Activated T-helper 17 cell treated with anti-CD3 and anti-CD28 coated beads, Interleukin-2, amount 50 U/mL, for 72 hours (primary cell): Measurements from ENCODE around the gene NME8. TPM values are rescaled to one million over a fixed set of nuclear protein-coding genes. Genes with fewer than 3 reads are reported as not detected.

Experiments used
- ATAC-seq: fragments of 150-1000 bp; cut with Tn5 transposase; replicated peaks from 2 replicates; pipeline ENCODE4 v1.10.0; 2021; ENCODE audit warnings: mild to moderate bottlenecking, moderate library complexity
- H3K27ac Mint-ChIP-seq: one replicate; pipeline ENCODE4 v1.8.0; 2022; ENCODE audit warnings: mixed read lengths
- H3K27me3 Mint-ChIP-seq: one replicate; pipeline ENCODE4 v1.8.0; 2022; ENCODE audit warnings: mixed read lengths
- H3K36me3 Mint-ChIP-seq: one replicate; pipeline ENCODE4 v1.8.0; 2022; ENCODE audit warnings: low read depth, mild to moderate bottlenecking, mixed read lengths
- H3K4me1 Mint-ChIP-seq: one replicate; pipeline ENCODE4 v1.8.0; 2022; ENCODE audit warnings: mixed read lengths
- H3K4me3 Mint-ChIP-seq: one replicate; pipeline ENCODE4 v1.8.0; 2022; ENCODE audit warnings: mild to moderate bottlenecking, mixed read lengths
- H3K9me3 Mint-ChIP-seq: one replicate; pipeline ENCODE4 v1.8.0; 2022; ENCODE audit warnings: mixed read lengths
- total RNA-seq, 2 donors: library from RNA; stranded (reverse); gene quantifications; one replicate each; pipeline ENCODE4 v1.2.3, GENCODE V29; 2022

Gene NME8
- total RNA-seq, 2 donors from 2014 or later, result not detected

- H3K27me3 Mint-ChIP-seq, result peaks cover 49% of the 10 kb centered on the region
- ATAC-seq, result no peak
Measured at GRCh38 chr7:37916673-37917660, 68.6 kb downstream of the NME8 start, which contains the start of gene SFRP4. SFRP4 (minus strand) TSS chr7:37916817; CDS start chr7:37916537, 280 bp downstream.

GRCh38 chr7:37918526-37918925, 70.1 kb downstream of the NME8 start:
- Mint-ChIP-seq H3K36me3 (no peaks in the 10 kb centered on the region), H3K27me3 (peaks cover 57% of the 10 kb centered on the region), H3K4me1 (peaks cover 3% of the 10 kb centered on the region), H3K27ac (no peak overlapping the region), H3K4me3 (no peak overlapping the region), H3K9me3 (no peaks in the 10 kb centered on the region)
- ATAC-seq, result no peak

More at GRCh38 chr7:37916673-37917660, 68.6 kb downstream of the NME8 start, which contains the start of gene SFRP4:
- Mint-ChIP-seq H3K27ac (no peak within 1 kb of the TSS), H3K4me1 (peaks cover 3% of the 10 kb centered on the region), H3K9me3 (no peaks in the 10 kb centered on the region), H3K36me3 (no peaks in the 10 kb centered on the region), H3K4me3 (no peak within 1 kb of the TSS)

- Mint-ChIP-seq H3K4me3 (peak within 1 kb of the TSS; percentile 58), H3K27ac (no peak within 1 kb of the TSS), H3K4me1 (peaks cover 3% of the 10 kb centered on the region), H3K9me3 (no peaks in the 10 kb centered on the region), H3K27me3 (peaks cover 48% of the 10 kb centered on the region), H3K36me3 (no peaks in the 10 kb centered on the region)
- peak; percentile 14 for ATAC-seq
Measured at GRCh38 chr7:37920305-37920848, 72.0 kb downstream of the NME8 start, which contains the start of gene EPDR1. EPDR1 (plus strand) TSS chr7:37920640; CDS start chr7:37920940, 300 bp downstream.

- no peaks in the 10 kb centered on the region for H3K9me3 Mint-ChIP-seq
Measured at GRCh38 chr7:37920849-37921805, 72.7 kb downstream of the NME8 start.

GRCh38 chr7:37921876-37922275, 73.5 kb downstream of the NME8 start:
- Mint-ChIP-seq H3K4me3 (no peak overlapping the region), H3K36me3 (no peaks in the 10 kb centered on the region), H3K27ac (no peak overlapping the region), H3K4me1 (peaks cover 3% of the 10 kb centered on the region), H3K27me3 (peaks cover 48% of the 10 kb centered on the region), H3K9me3 (no peaks in the 10 kb centered on the region)
- no peak for ATAC-seq

More at GRCh38 chr7:37920849-37921805, 72.7 kb downstream of the NME8 start:
- no peaks in the 10 kb centered on the region for H3K36me3 Mint-ChIP-seq
- ATAC-seq, result peak; percentile 39
- H3K4me3 Mint-ChIP-seq, result peak overlapping the region; percentile 58
- peaks cover 48% of the 10 kb centered on the region for H3K27me3 Mint-ChIP-seq
- peaks cover 3% of the 10 kb centered on the region for H3K4me1 Mint-ChIP-seq
- no peak overlapping the region for H3K27ac Mint-ChIP-seq

- Mint-ChIP-seq H3K4me1 (peaks cover 3% of the 10 kb centered on the region), H3K9me3 (no peaks in the 10 kb centered on the region), H3K36me3 (no peaks in the 10 kb centered on the region), H3K27ac (no peak overlapping the region), H3K27me3 (peaks cover 31% of the 10 kb centered on the region), H3K4me3 (no peak overlapping the region)
- no peak for ATAC-seq
Measured at GRCh38 chr7:37923996-37924395, 75.6 kb downstream of the NME8 start.

- Mint-ChIP-seq H3K4me1 (peaks cover 3% of the 10 kb centered on the region), H3K27ac (no peak overlapping the region)
Measured at GRCh38 chr7:37924491-37925041, 76.2 kb downstream of the NME8 start.

GRCh38 chr7:37925620-37926019, 77.2 kb downstream of the NME8 start:
- Mint-ChIP-seq H3K36me3 (no peaks in the 10 kb centered on the region), H3K4me1 (no peaks in the 10 kb centered on the region), H3K27ac (no peak overlapping the region), H3K4me3 (no peak overlapping the region), H3K9me3 (no peaks in the 10 kb centered on the region), H3K27me3 (peaks cover 15% of the 10 kb centered on the region)
- no peak for ATAC-seq

More at GRCh38 chr7:37924491-37925041, 76.2 kb downstream of the NME8 start:
- no peaks in the 10 kb centered on the region for H3K9me3 Mint-ChIP-seq
- no peaks in the 10 kb centered on the region for H3K36me3 Mint-ChIP-seq
- no peak for ATAC-seq
- peaks cover 25% of the 10 kb centered on the region for H3K27me3 Mint-ChIP-seq
- no peak overlapping the region for H3K4me3 Mint-ChIP-seq

GRCh38 chr7:37927773-37928444, 79.5 kb downstream of the NME8 start:
- Mint-ChIP-seq H3K36me3 (no peaks in the 10 kb centered on the region), H3K27ac (no peak overlapping the region), H3K27me3 (peaks cover 5% of the 10 kb centered on the region), H3K4me3 (no peak overlapping the region), H3K4me1 (no peaks in the 10 kb centered on the region), H3K9me3 (no peaks in the 10 kb centered on the region)
- ATAC-seq, result no peak

GRCh38 chr7:37928878-37929277, 80.5 kb downstream of the NME8 start:
- no peaks in the 10 kb centered on the region for H3K9me3 Mint-ChIP-seq
- no peak overlapping the region for H3K27ac Mint-ChIP-seq
- no peak overlapping the region for H3K4me3 Mint-ChIP-seq
- H3K27me3 Mint-ChIP-seq, result no peaks in the 10 kb centered on the region
- H3K4me1 Mint-ChIP-seq, result no peaks in the 10 kb centered on the region
- no peak for ATAC-seq
- no peaks in the 10 kb centered on the region for H3K36me3 Mint-ChIP-seq

GRCh38 chr7:37930226-37930948, 82.0 kb downstream of the NME8 start:
- Mint-ChIP-seq H3K4me1 (no peaks in the 10 kb centered on the region), H3K27me3 (peaks cover 4% of the 10 kb centered on the region), H3K27ac (no peak overlapping the region), H3K36me3 (no peaks in the 10 kb centered on the region), H3K4me3 (no peak overlapping the region), H3K9me3 (no peaks in the 10 kb centered on the region)
- no peak for ATAC-seq

- no peak for ATAC-seq
- Mint-ChIP-seq H3K4me1 (no peaks in the 10 kb centered on the region), H3K9me3 (peaks cover 4% of the 10 kb centered on the region), H3K27me3 (peaks cover 4% of the 10 kb centered on the region), H3K36me3 (no peaks in the 10 kb centered on the region), H3K4me3 (no peak overlapping the region), H3K27ac (no peak overlapping the region)
Measured at GRCh38 chr7:37932543-37932942, 84.1 kb downstream of the NME8 start.
